SH-SY5Y (cell line): ENCODE measurements around the gene PCDHGB6.
"Not testable (repeated sequence)": the region's sequence is repeated elsewhere in the genome, so short reads cannot be mapped to it uniquely, and the experiment has no call there.

Source experiments
- GATA2 ChIP-seq: IDR thresholded peaks from 2 replicates; pipeline ENCODE4 v1.6.1; 2011; ENCODE audit warnings: mild to moderate bottlenecking, low read depth, low read length
- GATA3 ChIP-seq: IDR thresholded peaks from 2 replicates; pipeline ENCODE4 v1.6.1; 2011; ENCODE audit warnings: low read depth, mild to moderate bottlenecking, low read length, moderate library complexity

Gene PCDHGB6

DNA sequence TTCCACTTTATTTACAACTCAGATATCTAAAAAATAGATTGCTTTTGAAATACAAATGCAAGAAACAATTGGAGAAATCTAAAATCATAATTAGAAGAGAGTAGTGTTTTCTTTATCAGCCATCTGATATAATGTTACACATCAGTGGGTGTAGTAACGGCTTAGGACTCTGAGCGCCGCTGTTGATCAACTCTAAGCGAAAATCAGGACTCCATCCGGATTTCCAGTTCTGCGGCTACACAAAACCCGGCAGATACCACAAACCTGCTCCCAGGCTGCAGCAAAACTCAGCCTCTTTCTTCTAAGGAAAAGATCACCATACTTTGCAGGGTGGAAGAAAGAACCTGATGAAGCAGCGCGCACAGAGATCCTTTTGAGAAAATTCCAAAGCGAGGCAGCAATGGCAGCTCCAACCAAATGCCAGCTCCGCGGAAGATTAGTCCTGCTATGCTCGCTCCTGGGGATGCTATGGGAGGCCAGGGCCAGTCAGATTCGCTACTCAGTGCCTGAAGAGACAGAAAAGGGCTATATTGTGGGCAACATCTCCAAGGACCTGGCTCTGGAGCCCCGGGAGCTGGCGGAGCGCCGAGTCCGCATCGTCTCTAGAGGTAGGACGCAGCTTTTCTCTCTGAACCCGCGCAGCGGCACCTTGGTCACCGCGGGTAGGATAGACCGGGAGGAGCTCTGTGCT is 5.1 kb upstream of the PCDHGB6 start, which contains the start of gene PCDHGA9:
PCDHGA9 (plus strand) TSS at position 226 of the 691 bp plus-strand sequence; CDS start at position 401, 175 bp downstream.
- no peak for TF ChIP-seq GATA2
- no peak for TF ChIP-seq GATA3

DNA sequence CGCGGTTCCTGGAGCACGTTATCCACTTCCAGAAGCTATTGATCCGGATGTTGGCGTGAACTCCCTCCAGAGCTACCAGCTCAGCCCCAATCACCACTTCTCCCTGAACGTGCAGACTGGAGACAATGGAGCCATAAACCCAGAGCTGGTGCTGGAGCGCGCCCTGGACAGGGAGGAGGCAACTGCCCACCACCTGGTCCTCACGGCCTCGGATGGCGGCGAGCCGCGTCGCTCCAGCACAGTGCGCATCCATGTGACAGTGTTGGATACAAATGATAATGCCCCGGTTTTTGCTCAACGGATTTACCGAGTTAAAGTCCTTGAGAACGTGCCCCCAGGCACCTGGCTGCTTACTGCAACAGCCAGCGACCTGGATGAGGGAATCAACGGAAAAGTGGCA is 4.4 kb upstream of the PCDHGB6 start:
- TF ChIP-seq GATA3 = no peak
- TF ChIP-seq GATA2 = no peak

GRCh38 chr5:141409598-141410306 is 1.9 kb downstream of the PCDHGB6 start:
- TF ChIP-seq GATA2 (no peak), GATA3 (no peak)

DNA sequence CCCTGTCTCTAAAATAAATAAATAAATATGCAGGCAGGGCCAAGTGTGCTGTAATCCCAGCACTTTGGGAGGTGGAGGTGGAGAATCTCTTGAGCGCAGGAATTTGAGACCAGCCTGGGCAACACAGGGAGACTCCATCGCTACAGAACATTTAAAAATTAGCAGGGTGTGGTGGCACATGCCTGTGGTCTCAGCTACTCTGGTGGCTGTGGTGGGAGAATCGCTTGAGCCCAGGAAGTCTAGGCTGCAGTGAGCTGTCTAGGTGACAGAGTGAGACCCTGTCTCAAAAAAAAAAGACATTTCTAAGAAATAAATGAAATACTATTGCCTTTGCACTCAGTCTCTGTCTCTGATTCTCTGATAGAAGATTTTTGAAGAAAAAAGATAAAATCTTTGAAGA is 3.8 kb downstream of the PCDHGB6 start:
- TF ChIP-seq GATA3 (no peak), GATA2 (no peak)

DNA sequence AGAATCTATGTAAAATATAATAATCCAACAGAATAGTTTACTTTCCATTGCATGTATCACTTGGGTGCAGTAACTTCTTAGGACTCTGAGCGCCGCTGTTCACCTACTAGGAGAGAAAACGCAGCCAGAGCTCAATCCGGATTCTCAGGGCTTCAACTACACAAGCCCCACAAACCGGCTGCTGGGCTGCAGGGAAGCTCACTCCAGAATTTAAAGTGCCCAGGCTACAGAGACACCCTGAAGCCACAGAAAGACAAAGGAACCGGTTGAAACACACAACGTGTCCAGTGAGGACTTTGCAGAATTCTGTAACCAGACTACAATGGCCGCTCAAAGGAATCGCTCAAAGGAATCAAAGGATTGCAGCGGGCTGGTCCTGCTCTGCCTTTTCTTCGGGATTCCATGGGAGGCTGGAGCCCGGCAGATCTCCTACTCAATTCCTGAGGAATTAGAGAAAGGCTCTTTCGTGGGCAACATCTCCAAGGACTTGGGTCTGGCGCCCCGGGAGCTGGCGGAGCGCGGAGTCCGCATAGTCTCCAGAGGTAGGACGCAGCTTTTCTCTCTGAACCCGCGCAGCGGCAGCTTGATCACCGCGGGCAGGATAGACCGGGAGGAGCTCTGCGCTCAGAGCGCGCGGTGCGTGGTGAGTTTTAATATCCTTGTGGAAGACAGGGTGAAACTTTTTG is 5.2 kb downstream of the PCDHGB6 start, which contains the start of gene PCDHGA10:
PCDHGA10 (plus strand) TSS at position 134 of the 686 bp plus-strand sequence; CDS start at position 323, 189 bp downstream.
- no peak for TF ChIP-seq GATA2
- no peak for TF ChIP-seq GATA3

GRCh38 chr5:141413540-141414069 is 5.8 kb downstream of the PCDHGB6 start:
- TF ChIP-seq GATA2 = no peak
- TF ChIP-seq GATA3 = no peak

- not testable (repeated sequence) for TF ChIP-seq GATA2, GATA3
Measured at GRCh38 chr5:141417494-141418172, 9.8 kb downstream of the PCDHGB6 start, which contains the start of gene PCDHGB7. Gene PCDHGB7 (plus strand): TSS chr5:141417677. CDS start chr5:141417860, 183 bp downstream.

DNA sequence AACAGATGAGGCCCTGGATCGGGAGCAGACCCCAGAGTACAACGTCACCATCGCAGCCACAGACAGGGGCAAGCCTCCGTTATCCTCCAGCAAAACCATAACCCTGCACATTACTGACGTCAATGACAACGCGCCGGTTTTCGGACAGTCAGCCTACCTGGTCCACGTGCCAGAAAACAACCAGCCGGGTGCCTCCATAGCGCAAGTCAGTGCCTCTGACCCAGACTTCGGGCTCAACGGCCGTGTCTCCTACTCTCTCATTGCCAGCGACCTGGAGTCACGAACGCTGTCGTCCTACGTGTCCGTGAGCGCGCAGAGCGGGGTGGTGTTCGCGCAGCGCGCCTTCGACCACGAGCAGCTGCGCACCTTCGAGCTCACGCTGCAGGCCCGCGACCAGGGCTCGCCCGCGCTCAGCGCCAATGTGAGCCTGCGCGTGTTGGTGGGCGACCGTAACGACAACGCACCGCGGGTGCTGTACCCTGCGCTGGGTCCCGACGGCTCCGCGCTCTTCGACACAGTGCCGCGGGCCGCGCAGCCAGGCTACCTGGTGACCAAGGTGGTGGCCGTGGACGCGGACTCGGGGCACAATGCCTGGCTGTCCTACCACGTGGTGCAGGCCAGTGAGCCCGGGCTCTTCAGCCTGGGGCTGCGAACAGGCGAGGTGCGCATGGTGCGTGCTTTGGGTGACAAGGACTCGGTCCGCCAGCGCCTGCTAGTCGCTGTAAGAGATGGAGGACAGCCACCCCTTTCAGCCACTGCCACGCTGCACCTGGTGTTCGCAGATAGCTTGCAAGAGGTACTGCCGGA is 11.5 kb downstream of the PCDHGB6 start:
- TF ChIP-seq GATA2 (no peak), GATA3 (no peak)

DNA sequence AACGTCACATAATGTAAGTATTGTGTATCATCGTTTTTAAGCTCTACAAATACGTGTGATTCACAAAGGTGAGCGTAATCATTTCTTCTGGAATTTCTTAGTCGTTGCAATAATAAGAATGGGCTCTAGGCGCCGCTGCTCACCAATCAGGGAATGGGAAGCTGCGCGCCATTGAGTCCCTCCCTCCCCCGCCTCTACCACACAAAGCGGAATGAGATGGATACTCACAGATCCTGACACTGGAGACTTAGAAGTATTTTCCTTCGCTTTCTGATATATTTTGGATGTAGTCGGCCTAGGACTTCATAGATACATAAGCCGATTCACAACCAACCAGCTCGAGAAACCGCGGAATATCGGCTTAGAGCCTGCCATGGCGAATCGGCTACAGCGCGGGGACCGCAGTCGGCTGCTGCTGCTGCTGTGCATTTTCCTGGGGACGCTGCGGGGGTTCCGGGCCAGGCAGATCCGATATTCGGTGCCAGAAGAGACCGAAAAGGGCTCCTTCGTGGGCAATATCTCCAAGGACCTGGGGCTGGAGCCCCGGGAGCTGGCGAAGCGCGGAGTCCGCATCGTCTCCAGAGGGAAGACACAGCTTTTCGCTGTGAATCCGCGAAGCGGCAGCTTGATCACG is 13.2 kb downstream of the PCDHGB6 start, which contains the start of gene PCDHGA11:
PCDHGA11 (plus strand) TSS at position 197 of the 634 bp plus-strand sequence; CDS start at position 374, 177 bp downstream.
- TF ChIP-seq GATA3 = no peak
- TF ChIP-seq GATA2 = no peak

DNA sequence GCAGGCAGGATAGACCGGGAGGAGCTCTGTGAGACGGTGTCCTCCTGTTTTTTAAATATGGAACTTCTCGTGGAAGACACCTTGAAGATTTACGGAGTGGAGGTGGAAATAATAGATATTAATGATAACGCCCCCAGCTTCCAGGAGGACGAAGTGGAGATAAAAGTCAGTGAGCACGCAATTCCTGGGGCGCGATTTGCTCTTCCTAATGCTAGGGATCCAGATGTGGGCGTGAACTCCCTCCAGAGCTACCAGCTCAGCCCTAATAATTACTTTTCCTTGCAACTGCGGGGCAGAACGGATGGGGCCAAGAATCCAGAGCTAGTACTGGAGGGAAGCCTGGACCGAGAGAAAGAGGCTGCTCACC is 13.7 kb downstream of the PCDHGB6 start:
- TF ChIP-seq GATA2 (no peak), GATA3 (no peak)

- TF ChIP-seq GATA3 (no peak), GATA2 (no peak)
Measured at GRCh38 chr5:141422742-141423291, 15.0 kb downstream of the PCDHGB6 start.
